Heart left ventricle (tissue), 13 donors: ENCODE measurements around the gene P2RX6.

ENCODE experiments used
- CTCF ChIP-seq, 12 donors: fragments of 200-600 bp; sonication (generic) in 4 of 12; IDR thresholded peaks; one replicate each; pipeline versions ENCODE4 v1.5.0 to v1.8.0; 2018 to 2022; ENCODE audit warnings: antibody characterized with exemption in 12 of 12, mild to moderate bottlenecking in 5 of 12
- POLR2A ChIP-seq, 2 donors: fragments of 450-650 bp; IDR thresholded peaks; one replicate each; pipeline ENCODE4 v1.6.1; 2017; ENCODE audit warnings: antibody characterized with exemption in 2 of 2, mild to moderate bottlenecking in 2 of 2, moderate library complexity in 2 of 2
- donor health status: ischemic (EF 13 %, LVEDD 7.1; RV severe dilation, severe dysfunction).
- donor health status: DM: no; HTN: yes; CAD: no.
- donor health status: DM: no; HTN: no; CAD: no.
- donor health status: ischemic (EF 25% LVEDD 6.9; RV normal size, moderate dysfunction).
- donor health status: ischemic (EF 25% LVEDD 5.7; RV mildly dilated, moderate dysfunction).
- donor health status: ischemic (EF 35%, LVEDD 5.7; RV mildly dilated, moderate dysfunction).
- donor health status: nonischemic (EF 11% LVEDD 7.7; RV severe dilation, severe dysfunction).
- donor health status: DM: yes; HTN: yes; CAD: no.
- donor health status: PGD.
- donor health status: ischemic (EF 29% LVEDD 5.4; RV normal size, mild dysfunction).
- donor health status: nonischemic (EF 23%, LVEDD 6.1; RV moderate dilation, normal function).

GRCh38 chr22:20966883-20967696, 47.9 kb upstream of the P2RX6 start, which contains the start of gene AIFM3:
- TF ChIP-seq CTCF (IDR thresholded peaks at IDR 0.05) (no peak), POLR2A (IDR thresholded peaks at IDR 0.05) (no peak)
